ENCODE measurements around the gene APOC1. TPM values are rescaled to one million over a fixed set of nuclear protein-coding genes. Genes with fewer than 3 reads are reported as not detected.
A peak's percentile ranks its signal among the peaks of the same experiment; 100 is the strongest.

The APOC1 gene
- polyA plus RNA-seq, 1 of the 3 experiments (the other 2 are of a cell fraction), result 2.7 TPM

DNA sequence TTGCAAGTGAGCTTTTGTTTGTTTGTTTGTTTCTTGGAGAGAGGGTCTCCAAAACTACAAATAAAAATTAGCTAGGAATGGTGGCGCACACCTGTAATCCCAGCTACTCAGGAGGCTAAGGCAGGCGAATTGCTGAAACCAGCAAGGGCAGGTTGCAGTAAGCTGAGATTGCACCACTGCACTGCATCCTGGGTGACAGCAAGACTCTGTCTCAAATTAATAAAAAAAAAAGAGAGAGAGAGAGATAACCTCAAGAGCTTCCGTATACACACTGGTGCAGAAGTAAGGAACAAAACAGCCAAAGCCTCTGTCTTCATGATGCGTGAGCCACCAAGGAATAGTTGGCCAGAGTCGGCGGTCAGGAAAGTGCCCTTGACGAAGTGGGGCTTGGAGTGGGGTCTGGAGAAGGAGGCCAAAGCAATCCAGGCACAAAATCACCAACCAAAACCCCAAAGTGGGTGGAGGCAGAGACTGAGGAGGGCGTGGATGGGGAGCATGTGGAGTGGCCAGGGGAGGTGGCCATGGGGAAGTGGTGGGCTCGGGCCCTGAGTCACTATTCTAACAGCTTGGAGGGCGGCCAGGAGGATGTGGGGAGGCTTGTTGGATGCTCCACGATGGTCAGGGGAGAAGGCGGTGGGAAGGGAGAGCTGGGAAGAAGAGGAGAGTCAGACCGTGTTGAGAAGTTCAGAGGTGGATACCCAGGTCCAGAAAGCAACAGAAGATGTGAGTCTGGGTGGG, 44.5 kb upstream of the APOC1 start:
- Histone ChIP-seq H3K79me2 (ENCODE audit: insufficient read depth) (peaks cover 41% of the 10 kb centered on the region), H3K4me2 (0 out of 2 replicates have a peak overlapping the region, but pooled peaks have one; percentile 3), H3K9me2 (no peaks in the 10 kb centered on the region), H4K20me1 (ENCODE audit: insufficient read depth) (0 out of 2 replicates have a peak, but pooled peaks cover 4% of the 10 kb centered on the region), H3F3A (replicated peaks; ENCODE audit: insufficient read depth) (peaks cover 35% of the 10 kb centered on the region), H3K4me3 (ENCODE audit: low read depth in 2 of 2, low read length in 1 of 2) (no peak overlapping the region), H3K36me3 (replicated peaks in 1 of 2; ENCODE audit: control insufficient read depth in 1 of 2, insufficient read depth in 2 of 2, low read length in 1 of 2) (peaks cover 24 to 34% of the 10 kb centered on the region in 2 experiments), H3K4me1 (ENCODE audit: control insufficient read depth in 1 of 2, insufficient read depth in 2 of 2, low read depth in 1 of 2, low read length in 1 of 2) (peaks cover 0 to 7% of the 10 kb centered on the region in 2 experiments; a peak in 1 of 4 replicates), H3K9ac (no peak overlapping the region), H3K9me3 (no peaks in the 10 kb centered on the region), H3K27me3 (ENCODE audit: insufficient read depth) (no peaks in the 10 kb centered on the region), H2AFZ (ENCODE audit: low read depth) (no peak overlapping the region), H3K27ac (ENCODE audit: low read depth in 2 of 2, low read length in 1 of 2) (peak overlapping the region in 1 of 2 experiments; percentile 75; a peak in 2 of 4 replicates)
- peak; percentile 22; the same call in 1 of the 2 replicates for TF ChIP-seq JUND (IDR thresholded peaks at IDR 0.05)
- peak; percentile 73 for TF ChIP-seq NFIC (IDR thresholded peaks at IDR 0.05; ENCODE audit: borderline replicate concordance)
- TF ChIP-seq POLR2AphosphoS5 (IDR thresholded peaks at IDR 0.05; ENCODE audit: low read depth, low read length), result no peak; the same call in 1 of the 2 replicates
- TF ChIP-seq FOSL2 (IDR thresholded peaks at IDR 0.05; ENCODE audit: borderline replicate concordance, low read depth), result no peak; the same call in 1 of the 2 replicates
- WGBS (ENCODE audit: low lambda C conversion rate), result 70% methylated on average over 13 of the region's 13 CpGs
- POLR2A ChIA-PET, result no interaction called here
- CTCF ChIA-PET, result interaction anchor here (1.5 kb wide), 1 partner anchor 146 kb away, joined by 3 read pairs; no protein-coding TSS in a partner anchor
- no peak for DNase-seq

DNA sequence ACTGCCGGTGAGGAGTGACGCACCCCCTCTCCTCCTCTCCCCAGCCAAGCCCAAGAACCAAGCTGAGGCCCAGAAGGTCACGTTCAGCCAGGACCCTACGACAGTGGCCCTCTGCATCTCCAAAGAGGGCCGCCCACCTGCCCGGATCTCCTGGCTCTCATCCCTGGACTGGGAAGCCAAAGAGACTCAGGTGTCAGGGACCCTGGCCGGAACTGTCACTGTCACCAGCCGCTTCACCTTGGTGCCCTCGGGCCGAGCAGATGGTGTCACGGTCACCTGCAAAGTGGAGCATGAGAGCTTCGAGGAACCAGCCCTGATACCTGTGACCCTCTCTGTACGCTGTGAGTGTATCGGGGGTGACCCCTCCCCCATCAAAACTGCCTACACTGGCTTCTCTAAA, 42.6 kb upstream of the APOC1 start:
- Histone ChIP-seq H3K27me3 (ENCODE audit: insufficient read depth) (no peaks in the 10 kb centered on the region), H3K27ac (ENCODE audit: low read depth in 2 of 2, low read length in 1 of 2) (no peak overlapping the region), H3K9ac (no peak overlapping the region), H3K4me1 (ENCODE audit: control insufficient read depth in 1 of 2, insufficient read depth in 2 of 2, low read depth in 1 of 2, low read length in 1 of 2) (peaks cover 0 to 15% of the 10 kb centered on the region in 2 experiments; a peak in 3 of 4 replicates), H3K9me3 (no peaks in the 10 kb centered on the region), H3F3A (replicated peaks; ENCODE audit: insufficient read depth) (peaks cover 43% of the 10 kb centered on the region), H3K4me3 (ENCODE audit: low read depth in 2 of 2, low read length in 1 of 2) (no peak overlapping the region), H3K36me3 (replicated peaks in 1 of 2; ENCODE audit: control insufficient read depth in 1 of 2, insufficient read depth in 2 of 2, low read length in 1 of 2) (peaks cover 28 to 32% of the 10 kb centered on the region in 2 experiments), H2AFZ (ENCODE audit: low read depth) (no peak overlapping the region), H3K9me2 (no peaks in the 10 kb centered on the region), H3K4me2 (no peak overlapping the region), H4K20me1 (ENCODE audit: insufficient read depth) (no peaks in the 10 kb centered on the region), H3K79me2 (ENCODE audit: insufficient read depth) (peaks cover 22% of the 10 kb centered on the region)
- TF ChIP-seq POLR2AphosphoS5 (IDR thresholded peaks at IDR 0.05; ENCODE audit: low read depth, low read length) (no peak), CHD2 (IDR thresholded peaks at IDR 0.05; ENCODE audit: low read length, partially characterized antibody) (no peak), MXI1 (IDR thresholded peaks at IDR 0.05; ENCODE audit: low read depth, low read length) (no peak), EP300 (IDR thresholded peaks at IDR 0.05; ENCODE audit: borderline replicate concordance in 1 of 2, low read depth in 1 of 2, low read length in 1 of 2) (no peak), RFX5 (IDR thresholded peaks at IDR 0.05; ENCODE audit: low read length) (no peak)
- TF ChIP-seq, protein P1, sequence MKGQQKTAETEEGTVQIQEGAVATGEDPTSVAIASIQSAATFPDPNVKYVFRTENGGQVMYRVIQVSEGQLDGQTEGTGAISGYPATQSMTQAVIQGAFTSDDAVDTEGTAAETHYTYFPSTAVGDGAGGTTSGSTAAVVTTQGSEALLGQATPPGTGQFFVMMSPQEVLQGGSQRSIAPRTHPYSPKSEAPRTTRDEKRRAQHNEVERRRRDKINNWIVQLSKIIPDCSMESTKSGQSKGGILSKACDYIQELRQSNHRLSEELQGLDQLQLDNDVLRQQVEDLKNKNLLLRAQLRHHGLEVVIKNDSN (IDR thresholded peaks at IDR 0.05; ENCODE audit: borderline replicate concordance, low read depth), result no peak
- DNase-seq, result no peak
- 92% methylated on average over 12 of the region's 14 CpGs for WGBS (ENCODE audit: low lambda C conversion rate)
- ChIA-PET POLR2A (no interaction called here), CTCF (interaction anchor here (0.8 to 1.0 kb wide), 3 partner anchors 66 to 148 kb away, joined by 3 to 4 read pairs (median 3); no protein-coding TSS in a partner anchor)

DNA sequence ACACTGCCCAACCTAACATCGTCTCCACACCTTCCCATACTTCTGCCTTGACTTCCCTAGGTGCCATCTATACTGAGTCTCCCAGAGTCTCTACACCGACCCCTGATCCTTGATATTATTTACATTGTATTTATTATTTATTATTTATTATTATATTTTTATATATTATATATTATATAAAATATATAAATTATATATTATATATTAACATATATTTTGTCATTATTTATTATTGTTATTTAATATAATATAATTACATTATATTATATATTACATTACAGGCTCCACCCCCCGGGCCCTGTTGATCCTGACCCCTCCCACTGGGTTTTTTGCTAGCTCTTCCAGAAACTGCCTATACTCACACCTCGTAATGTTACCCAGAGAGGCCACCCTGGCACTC, 41.7 kb upstream of the APOC1 start:
- 81% methylated on average over 4 of the region's 4 CpGs for WGBS (ENCODE audit: low lambda C conversion rate)
- ChIA-PET POLR2A (no interaction called here), CTCF (interaction anchor here (0.8 kb wide), 1 partner anchor 282 kb away, joined by 3 read pairs; no protein-coding TSS in a partner anchor)
- Histone ChIP-seq H3K4me3 (ENCODE audit: low read depth in 2 of 2, low read length in 1 of 2) (no peak overlapping the region), H3K9me3 (no peaks in the 10 kb centered on the region), H3K4me1 (ENCODE audit: control insufficient read depth in 1 of 2, insufficient read depth in 2 of 2, low read depth in 1 of 2, low read length in 1 of 2) (peaks cover 0 to 20% of the 10 kb centered on the region in 2 experiments; a peak in 3 of 4 replicates), H3K9ac (no peak overlapping the region), H2AFZ (ENCODE audit: low read depth) (no peak overlapping the region), H3K9me2 (no peaks in the 10 kb centered on the region), H3K36me3 (replicated peaks in 1 of 2; ENCODE audit: control insufficient read depth in 1 of 2, insufficient read depth in 2 of 2, low read length in 1 of 2) (peaks cover 28 to 32% of the 10 kb centered on the region in 2 experiments), H3F3A (replicated peaks; ENCODE audit: insufficient read depth) (peaks cover 38% of the 10 kb centered on the region), H3K27ac (ENCODE audit: low read depth in 2 of 2, low read length in 1 of 2) (no peak overlapping the region), H4K20me1 (ENCODE audit: insufficient read depth) (no peaks in the 10 kb centered on the region), H3K79me2 (ENCODE audit: insufficient read depth) (peaks cover 22% of the 10 kb centered on the region), H3K27me3 (ENCODE audit: insufficient read depth) (no peaks in the 10 kb centered on the region), H3K4me2 (no peak overlapping the region)
- DNase-seq, result no peak
- TF ChIP-seq, protein P2, sequence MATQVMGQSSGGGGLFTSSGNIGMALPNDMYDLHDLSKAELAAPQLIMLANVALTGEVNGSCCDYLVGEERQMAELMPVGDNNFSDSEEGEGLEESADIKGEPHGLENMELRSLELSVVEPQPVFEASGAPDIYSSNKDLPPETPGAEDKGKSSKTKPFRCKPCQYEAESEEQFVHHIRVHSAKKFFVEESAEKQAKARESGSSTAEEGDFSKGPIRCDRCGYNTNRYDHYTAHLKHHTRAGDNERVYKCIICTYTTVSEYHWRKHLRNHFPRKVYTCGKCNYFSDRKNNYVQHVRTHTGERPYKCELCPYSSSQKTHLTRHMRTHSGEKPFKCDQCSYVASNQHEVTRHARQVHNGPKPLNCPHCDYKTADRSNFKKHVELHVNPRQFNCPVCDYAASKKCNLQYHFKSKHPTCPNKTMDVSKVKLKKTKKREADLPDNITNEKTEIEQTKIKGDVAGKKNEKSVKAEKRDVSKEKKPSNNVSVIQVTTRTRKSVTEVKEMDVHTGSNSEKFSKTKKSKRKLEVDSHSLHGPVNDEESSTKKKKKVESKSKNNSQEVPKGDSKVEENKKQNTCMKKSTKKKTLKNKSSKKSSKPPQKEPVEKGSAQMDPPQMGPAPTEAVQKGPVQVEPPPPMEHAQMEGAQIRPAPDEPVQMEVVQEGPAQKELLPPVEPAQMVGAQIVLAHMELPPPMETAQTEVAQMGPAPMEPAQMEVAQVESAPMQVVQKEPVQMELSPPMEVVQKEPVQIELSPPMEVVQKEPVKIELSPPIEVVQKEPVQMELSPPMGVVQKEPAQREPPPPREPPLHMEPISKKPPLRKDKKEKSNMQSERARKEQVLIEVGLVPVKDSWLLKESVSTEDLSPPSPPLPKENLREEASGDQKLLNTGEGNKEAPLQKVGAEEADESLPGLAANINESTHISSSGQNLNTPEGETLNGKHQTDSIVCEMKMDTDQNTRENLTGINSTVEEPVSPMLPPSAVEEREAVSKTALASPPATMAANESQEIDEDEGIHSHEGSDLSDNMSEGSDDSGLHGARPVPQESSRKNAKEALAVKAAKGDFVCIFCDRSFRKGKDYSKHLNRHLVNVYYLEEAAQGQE (IDR thresholded peaks at IDR 0.05; ENCODE audit: low read depth, low read length), result no peak
- no peak for TF ChIP-seq FOSL2 (IDR thresholded peaks at IDR 0.05; ENCODE audit: borderline replicate concordance, low read depth)
- no peak for TF ChIP-seq FOXM1 (IDR thresholded peaks at IDR 0.05; ENCODE audit: low read depth)
- no peak for TF ChIP-seq RCOR1 (IDR thresholded peaks at IDR 0.05; ENCODE audit: low read length)
- TF ChIP-seq ELF1 (IDR thresholded peaks at IDR 0.05), result no peak
- TF ChIP-seq EP300 (IDR thresholded peaks at IDR 0.05; ENCODE audit: borderline replicate concordance in 1 of 2, low read depth in 1 of 2, low read length in 1 of 2), result no peak
- TF ChIP-seq CHD2 (IDR thresholded peaks at IDR 0.05; ENCODE audit: low read length, partially characterized antibody), result no peak
- TF ChIP-seq, protein P3, sequence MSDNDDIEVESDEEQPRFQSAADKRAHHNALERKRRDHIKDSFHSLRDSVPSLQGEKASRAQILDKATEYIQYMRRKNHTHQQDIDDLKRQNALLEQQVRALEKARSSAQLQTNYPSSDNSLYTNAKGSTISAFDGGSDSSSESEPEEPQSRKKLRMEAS (IDR thresholded peaks at IDR 0.05; ENCODE audit: low read depth), result no peak
- no peak for TF ChIP-seq MXI1 (IDR thresholded peaks at IDR 0.05; ENCODE audit: low read depth, low read length)
